GM18507 (cell line): ENCODE measurements around the gene TRAPPC12.
"Not testable (repeated sequence)": the region's sequence is repeated elsewhere in the genome, so short reads cannot be mapped to it uniquely, and the experiment has no call there.

Experiments
- DNase-seq: peaks from one replicate; pipeline ENCODE4 v3.0.0; 2011; ENCODE audit warnings: low read depth; ENCODE audit not compliant: insufficient read length; ENCODE audit errors: extremely low spot score
- FAIRE-seq: peaks from 2 replicates; lab custom pipeline; 2011; peaks lifted over from hg19 to GRCh38; lab: Jason Lieb, UNC

Gene TRAPPC12

GRCh38 chr2:3428577-3428976 lies 49.1 kb downstream of the TRAPPC12 start:
- FAIRE-seq (no peak), DNase-seq (no peak)

- DNase-seq (no peak), FAIRE-seq (no peak)
Measured at GRCh38 chr2:3429066-3429610, 49.6 kb downstream of the TRAPPC12 start.

DNA sequence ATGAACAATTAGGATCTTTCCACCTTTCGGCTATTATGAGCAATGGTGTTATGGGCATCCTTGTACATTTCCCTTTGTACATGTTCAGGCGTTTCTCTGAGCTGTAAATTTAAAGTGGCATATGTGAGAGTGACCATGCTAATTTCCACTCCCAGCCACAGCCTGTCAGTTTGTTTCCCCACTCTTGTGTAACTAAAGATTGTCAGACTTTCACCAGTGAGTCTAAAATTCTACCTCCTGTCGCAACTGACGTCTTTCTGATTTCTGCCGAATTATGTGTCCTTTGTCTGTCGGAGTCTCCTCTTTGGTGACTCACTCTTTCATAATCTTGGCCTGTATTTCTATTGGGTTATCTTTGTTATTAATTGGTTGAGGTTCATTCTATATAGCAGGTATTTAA lies 50.7 kb downstream of the TRAPPC12 start:
- FAIRE-seq (no peak), DNase-seq (no peak)

GRCh38 chr2:3430740-3431490 lies 51.4 kb downstream of the TRAPPC12 start:
- no peak for DNase-seq
- no peak for FAIRE-seq

DNA sequence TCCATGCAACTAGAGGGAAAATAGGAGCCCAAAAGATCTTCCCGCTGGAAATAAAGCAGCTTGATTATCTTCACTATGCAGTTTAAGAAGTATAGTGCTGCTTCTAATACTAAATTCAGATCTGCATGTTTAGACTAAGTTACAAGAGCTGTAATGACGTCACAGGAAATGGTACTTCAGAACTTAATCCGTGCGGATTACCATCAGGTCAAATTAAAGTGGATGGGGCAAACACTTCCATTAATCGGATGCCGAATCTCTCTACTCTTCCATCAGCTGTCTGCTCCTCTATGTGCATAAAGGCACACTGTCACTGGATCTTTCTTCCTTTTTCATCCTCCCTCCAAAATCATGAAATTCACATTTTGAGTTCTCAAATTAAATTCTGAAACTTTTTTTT lies 52.6 kb downstream of the TRAPPC12 start:
- no peak for DNase-seq
- FAIRE-seq, result no peak

- FAIRE-seq (no peak), DNase-seq (no peak)
Measured at GRCh38 chr2:3432693-3433338, 53.3 kb downstream of the TRAPPC12 start.

- DNase-seq, result no peak
Measured at GRCh38 chr2:3433339-3433699, 53.8 kb downstream of the TRAPPC12 start.

DNA sequence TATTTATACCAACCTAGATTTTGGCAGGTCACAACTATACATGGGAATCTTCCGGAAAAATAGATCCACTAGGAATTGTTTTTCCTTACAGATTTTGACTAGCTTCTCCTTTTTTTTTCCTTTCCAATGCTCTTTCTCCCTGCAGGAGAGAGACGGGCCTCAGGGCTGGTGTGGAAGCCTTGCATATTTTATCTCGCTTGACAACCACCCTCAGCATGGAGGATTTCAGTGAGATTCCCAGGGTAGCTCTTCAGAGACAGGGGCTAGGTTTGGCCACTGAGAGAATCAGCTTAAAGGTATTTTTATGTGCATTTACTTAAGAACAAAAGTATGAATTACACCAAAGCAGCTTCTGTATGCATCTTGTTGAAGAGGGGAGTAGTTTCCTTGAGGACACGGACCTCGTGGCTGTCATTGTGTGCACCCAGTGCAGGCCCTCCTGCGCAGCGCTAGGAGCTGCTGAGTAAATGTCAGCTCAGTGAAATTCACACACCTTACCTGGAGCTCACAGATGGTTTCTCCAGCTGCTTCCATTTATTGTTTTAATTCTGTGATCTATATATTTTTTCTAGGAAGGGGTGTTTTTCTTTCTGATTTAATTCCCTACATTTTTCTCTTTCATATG lies 54.4 kb downstream of the TRAPPC12 start:
- DNase-seq (no peak), FAIRE-seq (no peak)

More at GRCh38 chr2:3433339-3433699, 53.8 kb downstream of the TRAPPC12 start:
- no peak for FAIRE-seq

- FAIRE-seq (no peak), DNase-seq (no peak)
Measured at GRCh38 chr2:3434654-3435053, 55.2 kb downstream of the TRAPPC12 start.

DNA sequence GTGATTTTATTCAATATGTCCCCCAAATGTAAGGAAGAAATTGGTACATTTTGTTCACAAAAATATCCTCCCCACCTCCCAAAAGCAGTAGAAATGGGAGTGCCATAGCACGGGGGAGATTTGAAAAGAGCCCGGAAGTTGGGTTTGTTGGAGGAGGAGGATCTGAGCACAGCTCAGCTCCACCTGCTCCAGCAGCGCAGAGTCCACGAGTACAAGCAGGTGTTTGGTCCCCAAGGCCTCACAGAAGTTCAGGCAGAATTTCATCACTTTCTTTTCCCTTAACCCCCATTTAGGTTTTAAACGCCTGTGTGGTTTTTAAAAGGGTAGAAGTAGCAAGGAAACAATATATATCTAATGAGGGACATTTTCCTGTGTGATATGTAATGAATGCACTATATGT lies 56.0 kb downstream of the TRAPPC12 start:
- DNase-seq (no peak), FAIRE-seq (no peak)

DNA sequence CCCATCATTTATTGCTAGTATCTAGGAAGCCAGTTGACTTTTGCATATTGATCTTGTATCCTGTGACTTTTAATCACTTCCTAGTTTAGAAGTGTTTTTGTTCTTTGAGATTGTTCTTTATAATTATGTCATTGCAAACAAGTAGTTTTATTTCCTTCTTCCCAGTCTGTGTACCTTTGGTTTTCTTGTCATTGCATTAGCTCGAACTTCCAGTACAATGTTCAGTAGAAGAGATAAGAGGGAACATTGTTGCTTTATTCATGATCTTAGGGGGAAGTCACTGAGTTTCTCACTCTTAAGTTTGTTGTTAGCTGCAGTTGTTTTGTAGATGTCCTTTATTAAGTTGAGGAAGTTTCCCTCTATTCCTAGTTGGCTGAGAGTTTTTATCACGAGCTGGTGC lies 61.0 kb downstream of the TRAPPC12 start:
- no peak for FAIRE-seq

DNA sequence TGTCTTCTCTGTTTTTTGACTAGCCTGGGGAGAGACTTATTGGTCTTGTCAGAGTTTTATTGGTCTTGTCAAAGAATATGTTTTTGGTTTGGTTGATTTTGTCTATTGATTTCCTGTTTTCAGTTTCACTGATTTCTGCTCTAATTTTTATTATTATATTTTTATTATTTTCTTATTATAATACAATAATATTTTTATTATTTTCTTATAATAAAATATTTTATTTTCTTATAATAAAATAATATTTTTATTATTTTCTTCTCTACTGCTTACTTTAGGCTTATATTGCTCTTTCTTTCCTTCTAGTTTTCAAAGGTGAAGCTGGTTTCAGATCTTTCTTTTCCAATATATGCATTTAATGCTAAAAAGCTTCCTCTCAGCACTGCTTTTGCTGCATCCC lies 62.0 kb downstream of the TRAPPC12 start:
- no peak for FAIRE-seq

More for the DNA sequence above, 61.0 kb downstream of the TRAPPC12 start:
- DNase-seq, result no peak

DNA sequence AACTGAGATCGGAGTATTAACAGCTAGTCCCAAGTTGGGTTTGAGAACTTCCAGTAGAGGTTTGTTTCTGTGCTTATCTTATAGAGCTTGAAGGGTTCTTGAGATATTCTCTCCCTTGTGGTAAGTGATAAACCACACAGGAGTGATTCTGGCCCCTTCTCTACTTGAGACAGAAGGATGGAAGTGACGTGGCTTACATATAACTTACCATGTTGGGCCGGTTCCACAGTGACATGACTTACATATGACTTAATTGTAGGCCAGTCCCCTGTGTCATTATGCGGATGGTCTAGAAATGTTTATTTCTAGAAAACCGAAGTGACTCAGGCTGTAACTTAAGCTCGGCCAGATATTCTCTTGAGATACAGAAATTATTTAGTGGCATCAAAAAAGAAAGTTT lies 62.7 kb downstream of the TRAPPC12 start:
- FAIRE-seq, result no peak
- no peak for DNase-seq

More for the DNA sequence above, 62.0 kb downstream of the TRAPPC12 start:
- no peak for DNase-seq

DNA sequence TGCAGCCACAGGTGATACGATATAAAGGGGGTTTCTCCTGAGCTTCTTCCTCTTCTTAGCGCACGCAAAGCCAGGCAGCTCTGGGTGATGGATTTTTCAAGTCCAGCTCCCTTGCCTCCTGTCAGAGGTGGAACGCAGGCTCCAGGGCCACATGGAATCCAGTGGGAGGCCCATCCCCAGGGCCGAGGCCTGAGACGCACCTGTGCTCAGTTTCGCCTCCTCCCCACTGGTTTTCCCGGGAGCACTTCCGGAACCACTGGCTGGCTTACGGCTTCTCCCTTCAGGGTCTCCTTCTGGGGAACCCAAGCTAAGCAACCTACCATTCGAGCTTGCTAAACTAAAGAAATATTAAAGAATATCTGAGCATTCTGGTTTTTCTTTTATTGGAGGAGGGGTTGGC lies 63.6 kb downstream of the TRAPPC12 start:
- FAIRE-seq, result no peak

DNA sequence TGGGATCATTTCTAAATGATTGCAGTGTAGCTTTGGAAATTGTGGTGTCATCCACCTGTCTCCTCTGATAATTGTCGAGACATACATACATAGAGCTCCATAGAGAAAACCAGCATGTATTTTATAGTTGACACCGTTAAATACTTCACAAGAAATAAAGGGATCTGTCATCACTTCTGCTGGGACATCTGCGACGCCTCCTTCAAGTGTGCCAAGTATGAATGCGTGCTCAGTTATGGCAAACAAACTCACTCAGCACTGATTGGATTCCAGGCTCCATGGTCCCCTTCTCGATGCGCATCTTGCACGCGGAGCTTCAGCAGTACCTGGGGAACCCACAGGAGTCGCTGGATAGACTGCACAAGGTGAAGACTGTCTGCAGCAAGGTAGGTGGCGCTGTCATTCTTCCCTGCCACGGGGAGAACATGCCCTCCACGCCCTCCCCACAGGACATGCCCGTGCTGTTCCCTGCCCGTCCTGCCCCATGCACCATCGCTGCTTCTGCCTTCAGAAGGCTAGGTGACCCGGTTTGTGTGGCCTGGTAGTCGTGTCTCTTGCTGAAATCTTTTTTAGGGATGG lies 64.1 kb downstream of the TRAPPC12 start:
- FAIRE-seq (no peak), DNase-seq (no peak)

More for the DNA sequence above, 63.6 kb downstream of the TRAPPC12 start:
- no peak for DNase-seq

DNA sequence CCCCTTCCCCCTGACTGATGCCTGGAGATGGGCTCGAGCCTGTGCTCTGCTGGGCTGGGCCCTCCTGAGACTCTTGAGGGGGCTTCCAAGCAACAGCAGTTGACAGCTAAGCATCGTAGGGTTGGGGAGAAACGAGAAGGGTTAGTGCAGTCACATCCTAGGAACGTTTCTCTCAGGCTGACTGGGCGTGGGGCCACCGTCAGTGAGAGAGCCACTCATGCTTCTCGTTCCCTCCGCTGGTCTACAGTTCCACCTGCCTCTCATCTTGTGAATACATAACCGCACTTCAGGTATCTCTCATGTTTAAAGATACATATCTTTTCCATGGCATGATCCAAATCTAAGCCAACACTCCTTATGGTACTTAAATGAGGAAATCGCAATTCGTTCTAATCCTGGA lies 66.4 kb downstream of the TRAPPC12 start:
- DNase-seq (no peak), FAIRE-seq (no peak)

DNA sequence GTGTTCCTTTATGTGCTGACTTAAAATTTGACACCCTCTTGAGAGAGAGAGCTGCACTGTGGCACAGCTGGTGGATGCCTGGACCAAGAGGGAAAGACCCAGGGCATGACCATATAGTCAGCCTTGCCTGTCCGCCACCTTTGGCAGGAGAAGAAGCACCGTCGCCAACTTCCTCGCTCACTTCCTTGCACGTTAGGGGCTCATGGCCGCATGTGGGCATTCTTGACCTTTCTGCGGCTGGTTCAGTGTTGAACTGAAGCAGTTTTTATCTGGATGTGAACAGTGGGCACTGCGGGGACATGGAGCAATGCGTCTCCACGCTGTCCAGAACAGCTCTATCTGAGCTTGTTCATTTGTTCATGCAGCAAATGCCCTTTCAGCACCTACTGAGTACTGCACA lies 66.9 kb downstream of the TRAPPC12 start:
- no peak for DNase-seq
- FAIRE-seq, result no peak

DNA sequence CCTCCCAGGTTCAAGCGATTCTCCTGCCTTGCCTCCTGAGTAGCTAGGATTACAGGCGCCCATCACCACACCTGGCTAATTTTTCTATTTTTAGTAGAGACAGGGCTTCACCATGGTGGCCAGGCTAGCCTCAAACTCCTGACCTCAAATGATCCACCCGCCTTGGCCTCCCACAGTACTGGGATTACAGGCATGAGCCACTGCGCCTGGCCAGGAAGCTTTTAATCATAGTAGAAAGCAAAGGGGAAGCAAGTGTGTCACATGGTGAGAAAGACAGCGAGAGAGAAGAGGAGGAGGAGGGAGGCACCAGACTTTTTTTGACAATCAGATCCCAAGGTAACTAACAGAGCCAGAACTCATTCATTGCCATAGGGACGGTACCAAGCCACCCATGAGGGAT lies 67.7 kb downstream of the TRAPPC12 start:
- FAIRE-seq, result not testable (repeated sequence)

GRCh38 chr2:3447789-3448317 lies 68.4 kb downstream of the TRAPPC12 start:
- DNase-seq, result no peak
- FAIRE-seq, result no peak

More for the DNA sequence above, 67.7 kb downstream of the TRAPPC12 start:
- not testable (repeated sequence) for DNase-seq

DNA sequence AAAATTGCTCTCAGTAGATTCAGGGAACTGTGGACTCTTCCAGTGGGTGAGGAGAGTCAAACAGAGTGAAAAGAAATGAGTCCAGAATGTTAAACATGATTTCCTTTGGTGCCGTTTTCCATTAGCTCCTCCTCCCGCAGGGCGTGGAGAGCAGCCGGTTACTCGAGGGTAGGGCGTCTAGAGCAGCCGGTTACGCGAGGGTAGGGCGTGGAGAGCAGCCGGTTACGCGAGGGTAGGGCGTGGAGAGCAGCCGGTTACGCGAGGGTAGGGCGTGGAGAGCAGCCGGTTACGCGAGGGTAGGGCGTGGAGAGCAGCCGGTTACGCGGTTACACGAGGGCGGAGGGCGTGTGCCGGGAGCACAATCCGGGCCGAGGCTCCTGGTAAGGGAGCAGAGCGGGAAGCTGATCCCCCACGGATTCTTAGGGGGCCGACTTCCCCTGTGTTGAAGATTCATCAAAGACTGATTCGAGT lies 69.0 kb downstream of the TRAPPC12 start:
- DNase-seq, FAIRE-seq: not testable (repeated sequence)
